B cell (primary cell): Measurements from ENCODE around the gene DNAJC8. TPM values are rescaled to one million over a fixed set of nuclear protein-coding genes. Genes with fewer than 3 reads are reported as not detected.

Source experiments
- ATAC-seq: fragments of 200-7000 bp; cut with Tn5 transposase; one replicate; pipeline ENCODE4 v1.10.0; 2021; ENCODE audit warnings: low read depth, mild to moderate bottlenecking, moderate number of reproducible peaks, moderate library complexity
- CTCF ChIA-PET: fragments of 350-600 bp; sonication (Branson Sonifier 250); formaldehyde crosslinking; loops from one replicate; lab custom pipeline; 2021; ENCODE audit warnings: antibody characterized with exemption, inconsistent platforms; lab: Charles Lee
- POLR2A ChIA-PET: fragments of 350-600 bp; sonication (Branson Sonifier 250); formaldehyde crosslinking; loops from one replicate; lab custom pipeline; 2021; ENCODE audit warnings: antibody characterized with exemption; lab: Charles Lee
- DNase-seq: peaks from one replicate; pipeline ENCODE4 v3.0.0; 2013
- H2AFZ ChIP-seq: 2 replicates; pipeline ENCODE4 v1.6.1; 2012; ENCODE audit warnings: mild to moderate bottlenecking, low read depth, low read length; ENCODE audit not compliant: insufficient read depth, poor library complexity, severe bottlenecking
- H3K27ac ChIP-seq, 2 donors: 1 replicate in 1 of 2; 2 replicates in 1 of 2; pipeline ENCODE4 v1.5.1; 2012 to 2013; ENCODE audit warnings: low read length in 2 of 2, mild to moderate bottlenecking in 2 of 2, moderate library complexity in 1 of 2
- H3K27me3 ChIP-seq, 4 experiments: fragments of 200-600 bp in 1 of 4; sonication (generic) in 1 of 4; replicated peaks in 1 of 4; 1 replicate in 2 of 4; 2 replicates in 2 of 4; pipeline versions ENCODE4 v1.6.1 to v1.7.0; 2013 to 2016; ENCODE audit warnings: low read length in 3 of 4, mild to moderate bottlenecking in 2 of 4, mixed read lengths in 1 of 4, moderate library complexity in 1 of 4; ENCODE audit not compliant: insufficient read depth in 4 of 4, control insufficient read depth in 3 of 4; ENCODE audit errors: control extremely low read depth in 1 of 4
- H3K36me3 ChIP-seq, 2 experiments: replicated peaks in 1 of 2; 1 replicate in 1 of 2; 2 replicates in 1 of 2; pipeline versions ENCODE4 v1.6.1 to v1.7.1; 2013; ENCODE audit warnings: low read length in 1 of 2; ENCODE audit not compliant: insufficient read depth in 2 of 2, control insufficient read depth in 1 of 2; ENCODE audit errors: control extremely low read depth in 1 of 2, extremely low read depth in 1 of 2
- H3K4me1 ChIP-seq, 2 donors: fragments of 200-600 bp in 1 of 2; sonication (generic) in 1 of 2; 1 replicate in 1 of 2; 2 replicates in 1 of 2; pipeline versions ENCODE4 v1.5.1 to v1.6.1; 2013 to 2017; ENCODE audit warnings: low read length in 2 of 2; ENCODE audit not compliant: control insufficient read depth in 2 of 2, insufficient read depth in 2 of 2
- H3K4me2 ChIP-seq: replicated peaks from 2 replicates; pipeline ENCODE3; 2012; ENCODE audit warnings: mild to moderate bottlenecking, low read depth, low read length; ENCODE audit not compliant: poor library complexity, severe bottlenecking
- H3K4me3 ChIP-seq, 5 experiments: fragments of 200-600 bp in 1 of 5; sonication (generic) in 1 of 5; 1 replicate in 3 of 5; 2 replicates in 2 of 5; pipeline versions ENCODE4 v1.5.1 to v1.7.0; 2011 to 2016; ENCODE audit warnings: low read length in 4 of 5, mild to moderate bottlenecking in 4 of 5, low read depth in 2 of 5, control low read depth in 1 of 5, moderate library complexity in 1 of 5; ENCODE audit not compliant: insufficient read depth in 1 of 5; ENCODE audit errors: control extremely low read depth in 1 of 5, extremely low read depth in 1 of 5
- H3K79me2 ChIP-seq: fragments of 200-600 bp; sonication (generic); one replicate; pipeline ENCODE4 v1.6.0; 2016; ENCODE audit warnings: low read length; ENCODE audit not compliant: control insufficient read depth, insufficient read depth
- H3K9ac ChIP-seq: fragments of 200-600 bp; sonication (generic); 2 replicates; pipeline ENCODE4 v1.6.1; 2017; ENCODE audit warnings: mild to moderate bottlenecking, low read length, moderate library complexity
- H3K9me3 ChIP-seq, 3 donors: one replicate each; pipeline versions ENCODE4 v1.6.1 to v1.7.1; 2013; ENCODE audit warnings: low read length in 2 of 3; ENCODE audit not compliant: control insufficient read depth in 2 of 3, insufficient read depth in 1 of 3; ENCODE audit errors: control extremely low read depth in 1 of 3
- H4K20me1 ChIP-seq: 2 replicates; pipeline ENCODE4 v1.6.0; 2012; ENCODE audit warnings: mild to moderate bottlenecking, low read length; ENCODE audit not compliant: insufficient read depth, control insufficient read depth, poor library complexity, severe bottlenecking
- H3K27ac Mint-ChIP-seq: one replicate; pipeline ENCODE4 v1.8.0; 2021; ENCODE audit warnings: mixed read lengths
- H3K27me3 Mint-ChIP-seq: one replicate; pipeline ENCODE4 v1.8.0; 2021; ENCODE audit warnings: mixed read lengths
- H3K4me1 Mint-ChIP-seq: one replicate; pipeline ENCODE4 v1.8.0; 2021; ENCODE audit warnings: mixed read lengths
- H3K4me3 Mint-ChIP-seq: one replicate; pipeline ENCODE4 v1.8.0; 2021; ENCODE audit warnings: mixed read lengths
- H3K9me3 Mint-ChIP-seq: one replicate; pipeline ENCODE4 v1.8.0; 2022; ENCODE audit warnings: mixed read lengths; ENCODE audit not compliant: insufficient read depth
- EZH2 ChIP-seq: IDR thresholded peaks from 2 replicates; pipeline ENCODE4 v1.6.1; 2012; ENCODE audit warnings: borderline replicate concordance, low read depth, mild to moderate bottlenecking, moderate library complexity, low read length; ENCODE audit not compliant: insufficient read depth, poor library complexity, severe bottlenecking
- WGBS: methylation state at CpG from one replicate; pipeline ENCODE4 v1.1.5; 2013; ENCODE audit warnings: missing lambda C conversion rate; ENCODE audit not compliant: insufficient coverage; 5-methylcytosine and 5-hydroxymethylcytosine counted together
- intact Hi-C: fragments of 100-400 bp; cut with micrococcal nuclease; formaldehyde crosslinking; loops from one replicate; pipeline ENCODE4 v1.10.0; 2022
- polyA plus RNA-seq: library from polyadenylated mRNA; depleted of rRNA; stranded (reverse); fragments of >200 nt; gene quantifications from 2 replicates; pipeline ENCODE4 v1.2.3, GENCODE V29; 2012
- total RNA-seq, 2 donors: library from RNA; stranded (reverse); fragments of 120-200 nt in 1 of 2; gene quantifications; 1 replicate in 1 of 2; 2 replicates in 1 of 2; pipeline versions ENCODE4 v1.2.3 to v1.2.4, GENCODE V29; 2013 to 2022
- TF ChIP-seq, protein P1 (sequence below): fragments of 200-600 bp; IDR thresholded peaks from one replicate; pipeline ENCODE4 v1.8.0; 2022; ENCODE audit warnings: antibody characterized with exemption, mild to moderate bottlenecking

The DNAJC8 gene
- total and polyA plus RNA-seq, 2 donors (not counting 1 experiment from before 2014, with no cell fraction given), result 26.3 to 74.6 TPM

DNA sequence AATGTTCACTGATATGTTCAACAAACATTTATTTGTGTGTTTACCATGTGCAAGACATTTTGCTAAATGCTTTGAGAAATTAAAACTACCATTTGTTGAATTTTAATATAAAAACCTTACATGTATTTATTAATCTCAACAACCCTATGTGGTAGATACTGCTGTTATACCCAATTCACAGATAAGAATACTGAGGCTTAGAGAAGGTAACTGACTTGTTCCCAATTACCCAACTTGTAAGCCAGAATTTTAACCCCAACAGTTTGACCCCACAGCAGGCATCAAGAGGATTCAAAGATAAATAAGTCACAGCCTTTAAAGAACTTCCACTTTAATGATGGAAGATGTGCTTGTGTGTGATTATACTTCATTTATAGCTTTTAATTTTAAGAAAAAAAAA, 3.7 kb downstream of the DNAJC8 start:
- POLR2A ChIA-PET, result no interaction called here
- DNase-seq, result no peak
- CTCF ChIA-PET, result interaction anchor here (0.6 kb wide), 1 partner anchor 141 kb away, joined by 5 read pairs; the partner anchor contains the start of gene EYA3
- H3K9me3 ChIP-seq, result no peaks in the 10 kb centered on the region
- intact Hi-C loops, result no loop called here
- H3K4me1 ChIP-seq, result peaks cover 5 to 18% of the 10 kb centered on the region in 2 donors
- no peak overlapping the region for H2AFZ ChIP-seq
- no peak overlapping the region for H3K27ac ChIP-seq
- no peak overlapping the region for H3K4me3 ChIP-seq
- peaks cover 0 to 40% of the 10 kb centered on the region in 2 experiments for H3K36me3 ChIP-seq
- H3K9ac ChIP-seq, result no peak overlapping the region
- no peaks in the 10 kb centered on the region for H3K27me3 Mint-ChIP-seq
- H3K4me1 Mint-ChIP-seq, result peaks cover 23% of the 10 kb centered on the region
- ATAC-seq, result no peak
- H3K79me2 ChIP-seq, result peaks cover 76% of the 10 kb centered on the region
- no peaks in the 10 kb centered on the region for H4K20me1 ChIP-seq
- no peaks in the 10 kb centered on the region for H3K9me3 Mint-ChIP-seq
- H3K27ac Mint-ChIP-seq, result no peak overlapping the region
- no peak overlapping the region for H3K4me2 ChIP-seq
- no peaks in the 10 kb centered on the region for H3K27me3 ChIP-seq
- H3K4me3 Mint-ChIP-seq, result no peak overlapping the region
- TF ChIP-seq, protein P1, sequence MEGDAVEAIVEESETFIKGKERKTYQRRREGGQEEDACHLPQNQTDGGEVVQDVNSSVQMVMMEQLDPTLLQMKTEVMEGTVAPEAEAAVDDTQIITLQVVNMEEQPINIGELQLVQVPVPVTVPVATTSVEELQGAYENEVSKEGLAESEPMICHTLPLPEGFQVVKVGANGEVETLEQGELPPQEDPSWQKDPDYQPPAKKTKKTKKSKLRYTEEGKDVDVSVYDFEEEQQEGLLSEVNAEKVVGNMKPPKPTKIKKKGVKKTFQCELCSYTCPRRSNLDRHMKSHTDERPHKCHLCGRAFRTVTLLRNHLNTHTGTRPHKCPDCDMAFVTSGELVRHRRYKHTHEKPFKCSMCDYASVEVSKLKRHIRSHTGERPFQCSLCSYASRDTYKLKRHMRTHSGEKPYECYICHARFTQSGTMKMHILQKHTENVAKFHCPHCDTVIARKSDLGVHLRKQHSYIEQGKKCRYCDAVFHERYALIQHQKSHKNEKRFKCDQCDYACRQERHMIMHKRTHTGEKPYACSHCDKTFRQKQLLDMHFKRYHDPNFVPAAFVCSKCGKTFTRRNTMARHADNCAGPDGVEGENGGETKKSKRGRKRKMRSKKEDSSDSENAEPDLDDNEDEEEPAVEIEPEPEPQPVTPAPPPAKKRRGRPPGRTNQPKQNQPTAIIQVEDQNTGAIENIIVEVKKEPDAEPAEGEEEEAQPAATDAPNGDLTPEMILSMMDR, result no peak
- no peak for TF ChIP-seq EZH2

DNA sequence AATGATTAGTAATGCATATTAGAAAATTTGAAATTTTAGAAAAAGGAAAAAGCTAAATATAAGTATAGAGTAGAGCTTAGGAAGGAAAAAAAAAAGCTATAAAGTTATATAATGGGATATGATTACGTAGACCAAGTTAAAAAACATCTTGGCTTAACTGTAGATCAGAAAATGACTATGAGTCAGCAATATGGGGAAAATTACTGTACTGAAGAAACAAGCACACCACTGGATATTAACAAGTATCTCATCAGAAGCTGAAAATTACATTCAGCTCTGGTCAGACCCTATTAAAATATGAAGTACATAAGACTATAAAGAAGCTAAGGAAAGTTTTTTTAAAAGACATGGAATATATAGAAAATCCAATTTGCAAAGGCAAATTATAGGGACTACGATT, 19.5 kb downstream of the DNAJC8 start:
- Histone ChIP-seq H3K9ac (no peak overlapping the region), H3K79me2 (peaks cover 18% of the 10 kb centered on the region), H3K27me3 (no peaks in the 10 kb centered on the region), H2AFZ (no peak overlapping the region), H3K36me3 (peaks cover 4 to 37% of the 10 kb centered on the region in 2 experiments), H3K4me1 (no peaks in the 10 kb centered on the region), H4K20me1 (no peaks in the 10 kb centered on the region), H3K4me2 (no peak overlapping the region), H3K9me3 (no peaks in the 10 kb centered on the region), H3K27ac (no peak overlapping the region), H3K4me3 (no peak overlapping the region)
- Mint-ChIP-seq H3K9me3 (no peaks in the 10 kb centered on the region), H3K27ac (no peak overlapping the region), H3K4me3 (no peak overlapping the region), H3K4me1 (peaks cover 2% of the 10 kb centered on the region), H3K27me3 (no peaks in the 10 kb centered on the region)
- ChIA-PET POLR2A (no interaction called here), CTCF (interaction anchor here (0.5 to 13.6 kb wide), 4 partner anchors 40 to 279 kb away, joined by 3 to 357 read pairs (median 3); partner anchors contain the start of gene EYA3)
- TF ChIP-seq, protein P1, result no peak
- TF ChIP-seq EZH2, result no peak
- DNase-seq (no peak), ATAC-seq (no peak)
- intact Hi-C loops, result no loop called here
- no CpG with 5 or more reads among the region's 2 CpGs for WGBS
